ENCODE measurements around the gene NUDT14. TPM values are rescaled to one million over a fixed set of nuclear protein-coding genes. Genes with fewer than 3 reads are reported as not detected.

NUDT14 gene
- total and polyA plus RNA-seq, 2 of the 8 experiments (the other 6 are each of a cell fraction or from before 2014, with no cell fraction given), result 25.5 to 33.3 TPM

- POLR2A ChIA-PET (ENCODE audit: partially characterized antibody), result interaction anchor here (0.7 kb wide), 1 partner anchor 10 kb away, joined by 4 read pairs; no protein-coding TSS in a partner anchor
- H3K4me2 ChIP-seq (ENCODE audit: insufficient read depth in 1 of 2, low read depth in 2 of 2, low read length in 2 of 2), result no peak overlapping the region
- H3K79me1 ChIP-seq (ENCODE audit: low read depth, low read length), result no peaks in the 10 kb centered on the region; the same call in 1 of the 2 replicates
- no peaks in the 10 kb centered on the region for H3K9me3 ChIP-seq (ENCODE audit: insufficient read depth in 2 of 2, low read depth in 1 of 2, low read length in 1 of 2)
- no peak overlapping the region for H3K4ac ChIP-seq (replicated peaks; ENCODE audit: insufficient read length, low read depth, low read length)
- FAIRE-seq, result no peak
- CTCF ChIA-PET (ENCODE audit: partially characterized antibody), result interaction anchor here (1.2 to 5.2 kb wide), 2 partner anchors 25 to 308 kb away, joined by 3 to 36 read pairs; no protein-coding TSS in a partner anchor
- H3K4me1 ChIP-seq (replicated peaks in 1 of 4; ENCODE audit: control insufficient read depth in 3 of 4, insufficient read depth in 4 of 4, low read length in 3 of 4), result peaks cover 0 to 3% (median 2%) of the 10 kb centered on the region in 4 experiments; a peak in 4 of 7 replicates
- H3K18ac ChIP-seq (ENCODE audit: extremely low read depth, low read length), result no peak overlapping the region
- H3K4me3 ChIP-seq (ENCODE audit: extremely low read depth in 1 of 4, insufficient read depth in 2 of 4, low read depth in 3 of 4, low read length in 4 of 4), result no peak overlapping the region
- 89% methylated on average over 23 of the region's 32 CpGs; no CpG with 5 or more reads in 1 of the 2 experiments for WGBS, 2 experiments (ENCODE audit: extremely low coverage in 1 of 2, insufficient coverage in 1 of 2, insufficient read length in 1 of 2, insufficient replicate concordance in 2 of 2, low coverage in 1 of 2, low lambda C conversion rate in 2 of 2, missing lambda C conversion rate in 1 of 2)
- no peak overlapping the region for H4K91ac ChIP-seq (replicated peaks; ENCODE audit: insufficient read length, low read length)
- H3K27me3 ChIP-seq (replicated peaks in 1 of 4; ENCODE audit: control insufficient read depth in 3 of 4, extremely low read depth in 1 of 4, insufficient read depth in 3 of 4, low read length in 3 of 4), result peaks cover 0 to 8% (median 4%) of the 10 kb centered on the region in 4 experiments; a peak in 3 of 7 replicates
- no peak overlapping the region for H2BK20ac ChIP-seq (ENCODE audit: low read length)
- H3K27ac ChIP-seq (ENCODE audit: low read depth, low read length), result no peak overlapping the region
- H4K8ac ChIP-seq (ENCODE audit: extremely low read depth, insufficient read depth, low read length), result no peak overlapping the region
- H3K23me2 ChIP-seq (ENCODE audit: low read depth, low read length), result no peaks in the 10 kb centered on the region
- peaks cover 2 to 13% of the 10 kb centered on the region in 2 experiments for H4K20me1 ChIP-seq (replicated peaks in 1 of 2; ENCODE audit: control insufficient read depth in 1 of 2, insufficient read depth in 2 of 2, low read length in 2 of 2)
- no peak overlapping the region for H2BK120ac ChIP-seq (replicated peaks; ENCODE audit: low read depth, low read length)
- H3K79me2 ChIP-seq (ENCODE audit: control insufficient read depth in 1 of 2, insufficient read depth in 2 of 2, low read length in 2 of 2), result no peaks in the 10 kb centered on the region
- H3K9ac ChIP-seq (replicated peaks in 1 of 4; ENCODE audit: extremely low read depth in 1 of 4, low read depth in 3 of 4, low read length in 3 of 4), result no peak overlapping the region
- H3K36me3 ChIP-seq (ENCODE audit: control insufficient read depth in 2 of 4, insufficient read depth in 4 of 4, low read length in 3 of 4), result no peaks in the 10 kb centered on the region
- no peak overlapping the region for H2BK15ac ChIP-seq (ENCODE audit: low read length)
- no peak overlapping the region for H3K56ac ChIP-seq (replicated peaks; ENCODE audit: insufficient read length, low read depth, low read length)
- H3K23ac ChIP-seq (ENCODE audit: insufficient read length), result no peak overlapping the region
- no peak overlapping the region for H2BK12ac ChIP-seq (ENCODE audit: low read depth, low read length)
- no peak overlapping the region for H4K5ac ChIP-seq (ENCODE audit: insufficient read length, low read depth, low read length)
- no peak for DNase-seq (ENCODE audit: low read depth in 1 of 2, low spot score in 2 of 2)
- H3K14ac ChIP-seq (ENCODE audit: insufficient read length), result no peak overlapping the region
- H2BK5ac ChIP-seq (ENCODE audit: low read depth, low read length), result no peak overlapping the region
- no peak overlapping the region for H2AK5ac ChIP-seq (ENCODE audit: low read depth, low read length)
- no peak overlapping the region for H2AFZ ChIP-seq (ENCODE audit: low read length)
- no peak for TF ChIP-seq CHD1 (IDR thresholded peaks at IDR 0.05; ENCODE audit: low read depth, low read length)
- TF ChIP-seq BCL11A (IDR thresholded peaks at IDR 0.05; ENCODE audit: low read depth in 2 of 2, low read length in 2 of 2), result no peak
- no peak for TF ChIP-seq MAFK (IDR thresholded peaks at IDR 0.05; ENCODE audit: low read depth, low read length)
- no peak for TF ChIP-seq POLR2A (IDR thresholded peaks at IDR 0.05; ENCODE audit: control extremely low read depth in 1 of 2, low read depth in 2 of 2, low read length in 2 of 2)
- no peak for TF ChIP-seq ATF2 (IDR thresholded peaks at IDR 0.05; ENCODE audit: low read length)
- no peak for TF ChIP-seq CTCF (IDR thresholded peaks at IDR 0.05; ENCODE audit: control extremely low read depth in 1 of 3, insufficient read depth in 1 of 3, low read depth in 1 of 3, low read length in 3 of 3)
- TF ChIP-seq CREB1 (IDR thresholded peaks at IDR 0.05), result no peak
Measured at GRCh38 chr14:105173901-105174894, 6.9 kb downstream of the NUDT14 start.
